ELR (cell line): ENCODE data around the gene PHKB.
"Not testable (repeated sequence)": the region's sequence is repeated elsewhere in the genome, so short reads cannot be mapped to it uniquely, and the experiment has no call there.

Experiments used
- DNase-seq: peaks from one replicate; pipeline ENCODE4 v3.0.0-alpha.2; 2015; ENCODE audit warnings: low read depth

The PHKB gene

DNA sequence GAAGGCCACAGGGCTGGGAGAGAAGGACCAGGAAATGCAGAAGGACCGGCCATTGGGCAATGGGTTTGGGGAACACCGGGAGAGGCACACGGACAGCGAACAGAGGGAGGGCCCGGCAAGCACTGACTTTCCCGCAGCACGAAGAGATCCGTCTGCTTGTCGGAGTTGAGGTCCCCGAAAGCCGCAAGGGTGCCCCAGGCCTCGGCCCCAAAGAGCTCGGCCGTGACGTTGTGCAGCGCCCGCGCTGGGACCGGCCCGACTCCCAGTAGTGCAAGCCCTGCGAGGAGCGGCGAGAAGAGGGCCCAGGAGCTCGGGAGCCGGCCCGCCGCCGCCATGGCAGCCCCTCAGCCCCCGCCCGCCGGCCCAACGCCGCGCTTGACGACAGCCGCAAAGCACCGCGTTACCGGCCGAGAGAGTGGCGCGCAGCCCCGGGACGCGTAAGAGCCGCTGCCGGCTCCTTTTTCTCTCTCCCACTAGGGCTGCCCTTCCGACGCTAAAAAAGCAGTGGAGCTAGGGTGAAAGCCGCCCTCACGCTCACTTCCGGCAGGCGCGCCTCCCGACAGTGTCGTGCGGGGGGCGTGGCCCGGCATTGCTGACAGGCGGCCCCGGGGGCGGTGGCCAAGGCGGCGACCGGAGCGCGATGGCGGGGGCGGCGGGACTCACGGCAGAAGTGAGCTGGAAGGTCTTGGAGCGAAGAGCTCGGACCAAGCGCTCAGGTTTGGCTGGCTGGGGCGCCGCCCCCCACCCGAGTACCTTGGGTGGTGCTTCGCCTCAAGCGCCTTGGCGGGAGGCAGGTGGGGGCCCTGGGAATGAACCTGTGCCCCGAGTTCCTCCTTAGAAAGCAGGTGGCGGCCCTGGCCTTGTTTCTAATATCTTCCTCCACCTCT, at the start of gene PHKB, which contains the start of gene ITFG1:
PHKB (plus strand) TSS at position 621 of the 887 bp plus-strand sequence; CDS start at position 641, 20 bp downstream.
ITFG1 (minus strand) TSS at position 353 of the 887 bp plus-strand sequence; CDS start at position 335, 18 bp downstream.
- peak; percentile 95 for DNase-seq

DNA sequence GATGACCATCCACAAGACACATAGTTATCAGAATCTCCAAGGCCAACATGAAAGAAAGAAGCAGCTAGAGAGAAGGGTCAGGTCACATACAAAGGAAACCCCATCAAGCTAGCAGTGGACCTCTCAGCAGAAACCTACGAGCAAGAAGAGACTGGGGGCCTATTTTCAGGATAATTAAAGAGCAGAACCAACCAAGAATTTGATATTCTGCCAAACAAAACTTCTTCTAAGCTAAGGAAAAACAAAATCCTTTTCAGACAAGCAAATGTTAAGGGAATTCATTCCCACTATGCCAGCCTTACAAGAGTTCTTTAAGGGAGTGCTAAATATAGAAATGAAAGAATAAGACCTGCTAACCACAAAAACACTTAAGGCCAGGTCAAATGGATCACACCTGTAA, 48.1 kb upstream of the PHKB start:
- no peak for DNase-seq

DNA sequence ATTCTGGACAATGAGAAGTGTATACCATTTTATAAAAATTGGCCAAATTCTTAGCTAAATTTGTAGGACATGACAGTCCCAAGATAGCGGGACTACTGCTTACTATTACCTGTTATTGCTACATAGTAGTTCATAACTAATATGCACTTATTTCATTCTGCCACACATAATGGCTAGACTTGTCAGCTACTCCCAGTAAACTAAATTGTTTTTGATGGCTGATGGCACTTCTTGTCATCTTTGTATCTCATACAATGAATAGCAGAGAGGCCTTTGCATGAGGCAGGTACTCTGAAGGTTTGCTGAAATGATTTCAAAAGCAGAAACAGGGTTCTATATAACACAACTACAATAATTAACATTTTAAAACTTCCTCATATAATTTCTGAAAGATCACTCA, 44.3 kb upstream of the PHKB start:
- no peak for DNase-seq

DNA sequence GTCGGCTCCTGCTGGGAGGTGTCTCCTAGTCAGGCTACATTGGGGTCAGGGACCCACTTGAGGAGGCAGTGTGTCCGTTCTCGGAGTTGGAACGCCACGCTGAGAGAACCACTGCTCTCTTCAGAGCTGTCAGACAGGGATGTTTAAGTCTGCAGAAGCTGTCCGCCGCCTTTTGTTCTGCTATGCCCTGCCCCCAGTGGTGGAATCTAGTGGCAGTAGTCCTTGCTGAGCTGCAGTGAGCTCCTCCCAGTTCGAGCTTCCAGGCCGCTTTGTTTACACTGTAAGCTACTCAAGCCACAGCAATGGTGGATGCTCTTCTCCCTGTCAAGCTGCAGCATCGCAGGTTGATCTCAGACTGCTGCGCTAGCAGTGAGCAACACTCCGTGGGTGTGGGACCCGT, 36.3 kb upstream of the PHKB start:
- DNase-seq, result no peak

DNA sequence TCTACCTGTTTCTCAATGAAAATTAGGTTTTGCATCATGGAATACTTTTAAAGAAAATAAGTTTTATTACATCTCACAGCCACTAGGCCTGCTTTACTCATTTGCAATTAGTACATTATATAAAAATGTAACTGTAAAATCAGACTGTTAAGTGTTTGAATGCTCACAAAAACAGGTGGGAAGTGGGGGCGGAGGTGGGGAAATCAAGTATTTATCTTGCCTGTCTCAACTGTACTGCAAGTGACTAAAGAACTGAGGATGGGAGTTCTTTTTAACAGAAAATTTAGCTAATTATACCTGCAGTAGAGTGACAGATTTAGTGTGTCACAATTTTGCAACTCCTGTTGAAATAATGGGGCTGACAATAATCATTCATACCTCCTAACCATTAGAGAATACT, 34.3 kb upstream of the PHKB start:
- no peak for DNase-seq

DNA sequence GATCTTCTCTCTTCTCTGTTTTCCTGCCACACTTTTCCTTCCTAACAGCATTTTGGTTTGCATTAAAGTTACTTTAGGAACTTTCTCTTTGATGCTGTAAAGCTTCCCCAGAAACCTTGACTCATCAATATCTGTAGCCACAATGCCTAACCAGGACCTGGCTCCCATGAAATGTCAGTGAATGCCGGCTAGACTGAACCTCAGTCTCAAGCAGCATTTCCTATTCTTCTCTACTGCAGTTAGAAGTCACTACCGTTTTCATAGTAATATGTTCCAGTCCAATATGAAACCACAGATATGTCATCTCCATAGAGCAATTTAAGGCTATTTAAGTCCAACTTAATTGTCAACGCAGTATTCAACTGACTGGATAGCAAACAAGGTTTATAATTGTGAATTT, 29.2 kb upstream of the PHKB start:
- DNase-seq, result no peak

DNA sequence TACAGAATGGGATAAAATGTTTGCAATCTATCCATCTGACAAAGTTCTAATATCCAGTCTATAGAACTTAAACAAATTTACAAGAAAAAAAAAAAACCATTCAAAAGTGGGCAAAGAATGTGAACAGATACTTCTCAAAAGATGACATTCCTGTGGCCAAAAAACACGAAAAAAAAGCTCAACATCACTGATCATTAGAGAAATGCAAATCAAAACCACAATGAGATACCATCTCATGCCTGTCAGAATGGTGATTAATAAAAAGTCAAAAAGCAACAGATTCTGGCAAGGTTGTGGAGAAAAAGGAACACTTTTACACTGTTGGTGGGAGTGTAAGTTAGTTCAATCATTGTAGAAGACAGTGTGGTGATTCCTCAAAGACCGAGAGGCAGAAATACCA, 26.9 kb upstream of the PHKB start:
- DNase-seq, result not testable (repeated sequence)

DNA sequence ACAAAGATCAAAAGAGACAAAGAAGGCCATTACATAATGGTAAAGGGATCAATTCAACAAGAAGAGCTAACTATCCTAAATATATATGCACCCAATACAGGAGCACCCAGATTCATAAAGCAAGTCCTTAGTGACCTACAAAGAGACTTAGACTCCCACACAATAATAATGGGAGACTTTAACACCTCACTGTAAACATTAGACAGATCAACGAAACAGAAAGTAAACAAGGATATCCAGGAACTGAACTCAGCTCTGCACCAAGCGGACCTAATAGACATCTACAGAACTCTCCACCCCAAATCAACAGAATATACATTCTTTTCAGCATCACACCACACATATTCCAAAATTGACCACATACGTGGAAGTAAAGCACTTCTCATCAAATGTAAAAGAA, 21.1 kb upstream of the PHKB start:
- not testable (repeated sequence) for DNase-seq

DNA sequence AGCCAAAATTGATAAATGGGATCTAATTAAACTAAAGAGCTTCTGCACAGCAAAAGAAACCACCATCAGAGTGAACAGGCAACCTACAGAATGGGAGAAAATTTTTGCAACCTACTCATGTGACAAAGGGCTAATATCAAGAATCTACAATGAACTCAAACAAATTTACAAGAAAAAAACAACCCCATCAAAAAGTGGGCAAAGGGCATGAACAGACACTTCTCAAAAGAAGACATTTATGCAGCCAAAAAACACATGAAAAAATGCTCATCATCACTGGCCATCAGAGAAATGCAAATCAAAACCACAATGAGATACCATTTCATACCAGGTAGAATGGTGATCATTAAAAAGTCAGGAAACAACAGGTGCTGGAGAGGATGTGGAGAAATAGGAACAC, 18.2 kb upstream of the PHKB start:
- not testable (repeated sequence) for DNase-seq

DNA sequence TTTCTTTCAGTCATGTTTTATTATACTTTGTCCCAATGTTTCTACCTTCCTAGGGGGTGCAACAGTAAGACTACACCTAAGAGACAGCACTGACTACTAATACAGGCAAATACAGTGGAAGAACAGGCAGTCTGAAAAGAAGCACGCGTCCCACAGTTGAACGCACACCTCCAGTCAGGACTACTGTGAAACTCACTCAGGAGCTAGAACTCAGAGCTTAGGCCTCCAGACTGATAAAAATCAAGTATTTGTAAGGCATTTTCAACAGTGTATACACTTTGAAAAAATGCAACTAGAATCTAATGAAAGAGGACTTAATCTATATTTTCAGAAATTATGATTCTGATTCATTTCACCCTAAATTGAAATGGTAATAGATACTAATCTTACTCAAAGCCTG, 14.7 kb upstream of the PHKB start:
- no peak for DNase-seq

DNA sequence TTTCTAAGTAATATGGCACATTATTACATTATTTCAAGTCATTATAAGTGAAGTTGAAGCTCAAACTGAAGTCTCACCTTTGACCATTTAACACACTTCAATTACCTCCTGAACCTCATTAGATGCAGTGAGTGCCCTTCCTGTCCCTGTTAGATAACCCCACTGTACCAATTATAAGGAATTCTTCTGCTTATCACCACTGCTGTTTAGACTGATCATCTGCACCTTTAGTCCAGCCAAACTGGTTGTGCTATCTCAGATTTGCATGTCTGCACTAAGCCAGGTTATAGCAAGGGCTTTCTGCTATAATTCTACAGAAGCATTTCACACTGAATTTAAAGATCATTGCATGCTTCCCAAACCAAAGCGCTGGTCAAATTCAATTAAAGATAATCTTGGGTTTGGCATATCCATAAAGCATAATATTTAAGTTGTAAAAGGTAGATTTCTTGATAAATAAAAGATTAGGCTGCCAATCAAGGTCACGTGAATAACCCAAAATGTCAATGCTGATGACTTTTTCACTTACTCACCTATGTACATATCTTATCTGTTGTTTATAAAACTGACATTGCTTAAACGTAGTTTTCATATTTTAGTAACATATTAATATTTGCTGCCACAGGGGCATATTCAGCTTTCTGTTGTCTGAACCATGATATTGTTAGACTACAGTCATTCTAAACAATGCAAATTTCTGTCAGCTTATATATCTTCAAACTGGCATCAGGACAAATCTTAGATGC, 12.1 kb upstream of the PHKB start:
- DNase-seq, result no peak

DNA sequence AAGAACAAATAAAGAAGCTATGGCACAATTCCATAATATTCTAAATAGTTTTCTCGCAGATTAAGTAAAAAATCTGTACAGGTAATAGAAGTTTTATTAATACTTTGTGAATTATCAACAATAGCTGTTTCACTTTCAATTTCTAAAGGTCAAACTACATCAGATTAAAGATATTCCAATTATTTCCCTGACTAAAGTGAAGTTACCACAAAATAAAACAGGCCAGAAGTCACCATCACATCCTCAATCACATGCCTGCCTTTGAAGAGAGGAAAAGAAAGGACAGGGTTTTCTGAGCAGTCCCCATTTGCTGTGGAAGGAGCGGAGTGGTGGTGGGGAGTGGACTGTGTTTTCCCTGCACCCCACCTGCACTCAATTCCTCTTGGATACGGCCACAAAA, 11.3 kb upstream of the PHKB start:
- no peak for DNase-seq

DNA sequence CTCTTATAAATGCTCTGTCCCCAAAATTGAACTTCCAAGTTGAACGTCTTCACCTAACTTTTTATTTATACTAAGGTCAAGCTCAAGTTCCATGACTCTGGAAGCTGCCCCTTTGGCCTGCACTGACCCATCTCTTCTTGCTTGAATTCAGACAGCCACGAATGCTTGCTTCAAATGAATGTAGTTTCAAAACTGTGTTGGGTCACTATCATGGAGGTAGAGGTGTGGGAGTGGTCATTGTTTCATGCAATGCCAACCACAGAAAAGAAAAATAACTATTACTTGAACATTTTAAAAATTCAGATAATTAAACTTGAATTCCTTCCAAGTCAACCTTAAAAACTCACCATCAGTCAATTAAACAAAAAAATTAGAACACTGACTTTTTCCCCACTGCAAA, 2.8 kb upstream of the PHKB start:
- no peak for DNase-seq

DNA sequence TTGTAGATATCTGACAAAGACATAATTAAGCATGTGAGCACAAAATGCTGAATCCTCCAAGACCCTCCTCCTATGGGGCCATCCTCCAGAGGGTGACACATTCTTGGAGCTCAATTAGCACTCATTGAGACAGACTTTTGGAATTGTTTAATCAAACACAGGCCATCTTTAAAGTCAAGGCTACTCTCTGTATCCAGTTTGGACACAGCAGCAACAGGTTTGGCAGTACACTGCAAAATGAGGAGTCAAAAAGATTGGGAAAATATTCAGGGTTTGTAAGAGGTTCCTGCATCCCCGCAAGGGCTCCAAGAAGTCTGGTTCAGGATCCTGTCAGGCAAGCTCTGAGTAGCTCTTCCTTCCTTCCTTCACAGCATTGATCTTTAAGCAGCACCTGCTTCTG, 1.5 kb upstream of the PHKB start:
- no peak for DNase-seq

DNA sequence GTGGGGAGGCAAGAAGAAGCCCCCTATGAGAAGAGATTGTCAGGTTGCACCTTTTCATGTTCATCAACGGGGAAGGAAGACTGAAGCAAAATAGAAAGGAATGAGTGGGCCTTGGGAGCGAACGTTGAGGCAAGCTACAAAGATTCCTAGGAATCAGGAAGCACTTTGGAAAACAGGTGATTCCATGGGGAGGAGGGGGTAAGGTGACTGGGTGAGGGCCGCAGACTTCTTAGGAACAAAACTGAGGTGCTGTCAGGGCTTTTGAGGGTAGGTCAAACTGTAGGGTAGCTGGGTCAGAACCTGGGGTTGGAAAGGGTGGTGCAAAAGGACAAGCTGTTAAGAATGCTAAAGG, 796 bp upstream of the PHKB start:
- DNase-seq, result peak; percentile 22

DNA sequence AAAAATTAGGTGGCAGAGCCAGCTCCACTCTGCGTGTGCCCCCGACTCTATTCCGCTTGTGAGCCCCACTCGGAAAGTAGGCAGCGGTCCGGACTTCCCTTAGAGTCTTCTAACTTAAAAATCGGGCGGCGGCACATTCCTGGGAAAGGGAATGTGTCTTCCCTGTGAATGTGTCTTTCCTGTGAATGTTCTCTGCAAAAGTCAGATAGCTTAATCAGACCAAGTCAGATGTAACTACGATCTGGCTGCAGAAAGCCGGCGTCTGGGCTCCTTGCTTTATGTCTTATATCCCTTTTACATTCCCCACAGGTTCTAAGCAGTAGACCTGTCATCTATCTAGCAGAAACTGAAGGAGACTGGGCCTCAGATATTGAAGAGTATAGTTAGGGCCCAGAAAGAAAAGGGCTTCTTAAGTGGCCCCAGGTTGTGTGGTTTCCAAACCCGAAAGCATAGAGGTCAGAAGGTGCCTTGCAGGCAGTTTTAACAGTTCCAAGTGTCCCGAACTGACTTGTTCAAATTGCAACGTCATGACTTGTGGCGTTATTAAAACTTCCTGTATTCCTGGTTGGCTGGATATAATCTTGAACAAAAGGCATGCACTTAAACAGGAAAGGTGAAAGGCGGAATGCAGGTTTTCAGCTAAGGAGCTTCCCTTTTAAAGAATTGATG, 601 bp downstream of the PHKB start:
- peak; percentile 63 for DNase-seq

DNA sequence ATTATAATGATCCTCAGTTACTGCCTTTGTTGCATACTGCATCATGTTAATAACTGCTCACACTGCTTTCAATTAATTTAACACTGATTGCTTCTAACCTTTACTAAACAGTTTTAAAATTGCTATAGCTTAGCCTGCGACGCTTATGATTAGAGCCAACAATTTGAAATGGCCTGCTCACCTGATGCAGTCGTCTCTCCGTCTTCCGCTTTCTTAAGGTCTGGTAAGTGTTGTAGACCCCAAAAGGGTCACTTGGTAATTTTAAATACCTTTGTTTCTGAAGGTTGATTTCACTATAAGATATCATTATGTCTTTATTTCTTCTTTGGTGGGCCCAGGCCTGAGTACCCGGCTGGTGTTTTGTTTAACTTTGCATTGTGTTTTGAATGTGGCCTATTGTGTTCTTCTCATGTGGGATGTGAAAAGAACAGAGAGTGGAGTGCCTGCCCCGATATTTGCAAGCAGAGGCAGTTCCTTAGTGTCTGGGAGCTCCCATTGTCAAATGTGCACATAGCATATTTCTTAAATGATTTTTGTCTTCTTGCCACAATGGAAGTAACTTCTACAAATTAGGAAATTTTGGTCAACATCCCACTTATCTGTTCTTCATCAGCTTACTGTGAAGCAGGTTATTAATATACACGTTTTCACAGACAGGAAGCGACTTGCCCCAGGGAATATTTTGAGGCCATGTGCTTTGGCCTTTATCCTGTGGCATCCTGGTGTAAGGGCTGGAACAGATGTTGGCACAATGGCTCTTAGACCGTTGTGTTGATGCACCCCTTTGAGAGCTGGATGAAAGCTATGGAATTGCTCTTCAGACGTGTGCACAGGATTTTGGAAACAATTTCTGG, 2.9 kb downstream of the PHKB start:
- DNase-seq, result no peak

DNA sequence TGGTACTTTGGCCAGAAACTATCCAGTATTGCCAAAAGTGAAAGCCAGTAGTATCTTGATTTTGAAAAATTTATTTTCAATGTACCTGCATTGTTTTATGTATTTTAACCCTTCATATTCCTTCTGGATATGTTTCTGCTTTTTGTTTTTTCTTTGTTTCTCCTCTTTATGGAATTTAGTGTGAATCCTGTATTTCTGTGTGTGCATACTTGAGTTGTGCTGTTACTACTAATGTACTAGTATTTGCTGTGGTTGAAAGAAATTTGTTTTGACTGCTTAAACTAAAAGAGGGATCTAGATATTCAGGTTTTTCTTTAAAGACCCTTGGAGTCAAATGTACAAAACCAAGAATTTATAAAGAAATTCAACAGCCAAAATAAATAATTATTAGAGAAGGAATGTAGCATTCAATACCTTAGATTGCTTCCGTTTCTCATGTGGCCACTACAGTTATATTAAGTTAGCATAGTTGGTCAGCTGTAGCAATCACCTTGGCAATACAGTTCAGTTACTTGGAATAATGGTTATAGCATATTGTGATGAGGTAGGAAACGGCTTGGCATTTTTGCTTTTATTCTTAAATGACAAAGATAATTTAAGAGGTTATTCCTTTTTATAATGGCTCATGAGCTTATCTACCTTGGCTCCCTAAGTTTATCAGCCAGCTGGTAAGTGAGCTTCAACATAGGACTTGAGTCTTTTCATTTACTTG, 4.9 kb downstream of the PHKB start:
- DNase-seq, result no peak

DNA sequence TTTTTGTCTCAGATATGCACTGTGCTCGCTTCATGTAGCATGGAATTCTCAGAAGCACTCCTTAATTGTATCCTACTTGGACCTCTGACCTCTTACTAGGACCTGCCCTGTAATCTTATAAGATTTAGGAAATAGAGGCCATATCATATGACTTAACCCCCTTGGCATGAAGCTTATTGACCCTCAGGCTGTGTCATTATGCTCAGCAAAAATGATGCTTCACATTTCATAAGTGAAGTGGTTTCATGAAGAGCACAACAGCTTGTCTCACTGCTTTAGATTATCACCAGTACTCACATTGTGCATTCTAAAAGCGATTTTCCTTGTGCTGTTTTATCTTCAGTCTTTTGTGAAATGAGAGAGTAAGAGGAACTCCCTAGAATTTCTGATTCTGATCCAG, 6.4 kb downstream of the PHKB start:
- DNase-seq, result peak; percentile 4

DNA sequence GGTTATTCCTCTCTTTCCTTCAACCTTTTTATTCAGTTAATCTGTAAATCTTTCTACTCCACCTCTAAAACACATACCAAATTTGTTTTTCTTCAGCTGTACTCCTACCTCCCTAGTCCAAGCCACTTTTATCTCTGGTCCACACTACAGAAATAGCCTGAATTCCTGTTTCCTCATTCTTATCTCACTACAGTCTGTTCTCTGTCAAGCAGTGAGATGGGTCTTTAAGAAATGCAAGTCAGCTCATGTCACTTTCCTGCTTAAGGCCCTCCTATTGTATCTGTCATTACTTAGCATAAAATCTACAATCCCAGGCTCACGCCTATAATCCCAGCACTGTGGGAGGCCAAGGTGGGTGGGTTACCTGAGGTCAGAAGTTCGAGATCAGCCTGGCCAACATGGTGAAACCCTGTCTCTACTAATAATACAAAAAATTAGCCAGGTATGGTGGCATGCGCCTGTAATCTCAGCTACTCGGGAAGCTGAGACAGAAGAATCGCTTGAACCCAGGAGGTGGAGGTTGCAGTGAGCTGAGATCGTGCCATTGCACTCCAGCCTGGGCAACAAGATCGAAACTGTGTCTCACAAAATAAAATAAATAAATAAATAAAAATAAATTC, 7.0 kb downstream of the PHKB start:
- DNase-seq, result not testable (repeated sequence)

DNA sequence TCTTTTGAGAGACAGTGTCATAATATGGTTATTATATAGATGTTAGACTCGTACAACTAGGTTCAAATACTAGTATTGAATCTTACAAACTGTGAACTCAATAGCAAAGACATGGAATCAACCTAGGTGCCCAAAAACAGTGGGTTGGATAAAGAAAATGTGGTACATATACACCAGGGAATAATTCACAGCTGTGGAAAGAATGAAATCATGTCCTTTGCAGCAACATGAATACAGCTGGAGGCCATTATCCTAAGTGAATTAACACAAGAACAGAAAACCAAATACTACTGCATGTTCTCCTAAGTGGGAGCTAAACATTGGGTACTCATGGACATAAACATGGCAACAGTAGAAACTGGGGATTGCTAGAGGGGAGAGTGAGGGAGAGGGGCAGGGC, 8.1 kb downstream of the PHKB start:
- DNase-seq, result no peak
